Measurements from ENCODE around the gene MAP6.

Gene MAP6

DNA sequence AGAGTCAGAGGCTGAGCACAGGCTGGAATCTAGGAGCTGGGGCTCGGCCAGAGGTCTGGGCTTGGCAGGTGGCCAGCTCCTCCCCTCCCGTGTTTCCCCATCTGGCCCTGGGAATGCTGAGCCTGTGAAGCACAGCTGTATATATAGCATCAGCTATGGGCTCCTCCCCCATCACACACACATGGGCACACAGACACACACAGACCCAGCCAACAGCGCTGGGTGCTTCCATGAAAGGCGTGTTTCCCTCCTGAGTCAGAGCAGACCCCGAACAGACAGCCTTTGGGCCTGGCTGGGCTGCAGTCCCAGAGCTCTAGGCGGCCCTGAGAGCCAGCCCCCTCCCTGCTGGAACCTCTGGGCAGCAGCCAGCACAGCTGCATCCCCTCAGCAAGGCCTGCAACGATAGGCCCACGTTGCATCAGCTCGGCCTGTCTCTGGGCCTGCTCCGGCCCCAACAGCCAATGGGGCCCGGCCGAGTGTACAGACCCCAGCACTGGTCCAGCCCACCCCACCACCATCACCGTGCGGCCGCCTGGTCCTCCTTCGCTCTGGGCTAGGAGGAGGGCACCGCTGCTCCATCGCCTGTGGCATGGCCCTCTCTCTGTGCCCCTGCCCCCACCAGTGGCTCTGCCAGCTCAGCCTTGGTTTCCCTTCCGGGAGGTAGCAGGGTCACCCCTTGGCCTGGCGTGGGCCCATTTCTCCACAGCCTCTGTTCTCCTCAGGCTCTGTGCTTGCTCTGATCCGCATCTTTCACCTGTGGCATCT lies 114.4 kb downstream of the MAP6 start:
- Histone ChIP-seq H3K27ac (peak overlapping the region; percentile 70), H3K4me3 (ENCODE audit: low read depth, low read length) (peak overlapping the region; percentile 37), H3K27me3 (replicated peaks) (no peaks in the 10 kb centered on the region), H3K36me3 (replicated peaks) (no peaks in the 10 kb centered on the region)
- TF ChIP-seq, protein P1, sequence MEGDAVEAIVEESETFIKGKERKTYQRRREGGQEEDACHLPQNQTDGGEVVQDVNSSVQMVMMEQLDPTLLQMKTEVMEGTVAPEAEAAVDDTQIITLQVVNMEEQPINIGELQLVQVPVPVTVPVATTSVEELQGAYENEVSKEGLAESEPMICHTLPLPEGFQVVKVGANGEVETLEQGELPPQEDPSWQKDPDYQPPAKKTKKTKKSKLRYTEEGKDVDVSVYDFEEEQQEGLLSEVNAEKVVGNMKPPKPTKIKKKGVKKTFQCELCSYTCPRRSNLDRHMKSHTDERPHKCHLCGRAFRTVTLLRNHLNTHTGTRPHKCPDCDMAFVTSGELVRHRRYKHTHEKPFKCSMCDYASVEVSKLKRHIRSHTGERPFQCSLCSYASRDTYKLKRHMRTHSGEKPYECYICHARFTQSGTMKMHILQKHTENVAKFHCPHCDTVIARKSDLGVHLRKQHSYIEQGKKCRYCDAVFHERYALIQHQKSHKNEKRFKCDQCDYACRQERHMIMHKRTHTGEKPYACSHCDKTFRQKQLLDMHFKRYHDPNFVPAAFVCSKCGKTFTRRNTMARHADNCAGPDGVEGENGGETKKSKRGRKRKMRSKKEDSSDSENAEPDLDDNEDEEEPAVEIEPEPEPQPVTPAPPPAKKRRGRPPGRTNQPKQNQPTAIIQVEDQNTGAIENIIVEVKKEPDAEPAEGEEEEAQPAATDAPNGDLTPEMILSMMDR (IDR thresholded peaks at IDR 0.05; ENCODE audit: low read depth, low read length, missing control alignments): no peak
- peak; percentile 99 for DNase-seq
- in situ Hi-C loops (cut with HindIII; ENCODE audit: low pct_ligation_motif_present, low sequenced_read_pairs): no loop called here

DNA sequence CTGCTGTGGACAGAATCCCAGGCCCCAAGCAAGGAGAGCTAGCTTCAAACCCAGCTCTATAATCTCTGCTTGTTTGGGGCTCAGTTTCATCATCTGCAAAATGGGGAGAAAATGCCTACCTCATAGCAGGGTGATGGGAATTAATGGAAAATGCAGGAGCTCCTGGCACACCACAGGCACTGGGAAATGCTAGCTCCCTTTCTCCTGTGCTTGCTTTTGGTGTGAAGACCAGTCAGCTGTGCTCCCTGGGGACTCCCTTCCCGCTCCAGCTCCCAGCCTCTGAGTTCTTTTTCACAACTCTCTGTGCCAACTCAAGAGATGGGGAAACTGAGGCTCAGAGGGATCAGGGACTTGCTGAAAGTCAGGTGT lies 115.0 kb downstream of the MAP6 start:
- no peaks in the 10 kb centered on the region for H3K27me3 ChIP-seq (replicated peaks)
- in situ Hi-C loops (cut with HindIII; ENCODE audit: low pct_ligation_motif_present, low sequenced_read_pairs): no loop called here
- no peaks in the 10 kb centered on the region for H3K36me3 ChIP-seq (replicated peaks)
- TF ChIP-seq, protein P1 (IDR thresholded peaks at IDR 0.05; ENCODE audit: low read depth, low read length, missing control alignments): no peak
- H3K4me3 ChIP-seq (ENCODE audit: low read depth, low read length): no peak overlapping the region
- peak overlapping the region; percentile 33 for H3K27ac ChIP-seq
- no peak for DNase-seq

DNA sequence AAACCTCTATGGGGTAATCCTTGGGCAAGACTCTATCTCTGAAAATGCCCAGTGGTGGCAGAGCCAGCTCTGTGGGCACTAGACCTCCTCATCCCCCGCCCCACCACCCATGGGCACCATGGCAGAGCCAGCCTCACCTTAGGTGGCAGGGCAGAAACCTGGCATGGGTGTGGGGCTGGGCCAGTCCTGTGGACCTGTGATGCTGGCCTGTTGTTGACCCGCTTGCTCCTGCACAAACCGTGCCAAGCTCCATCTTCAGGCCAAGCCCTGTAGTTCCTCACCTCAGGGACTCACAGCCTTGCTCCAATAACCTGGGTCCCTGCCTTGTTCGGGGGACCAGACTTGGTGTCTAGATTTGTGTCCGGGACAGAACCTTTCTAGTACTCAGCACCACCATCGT lies 115.7 kb downstream of the MAP6 start:
- no peaks in the 10 kb centered on the region for H3K27me3 ChIP-seq (replicated peaks)
- no peak for DNase-seq
- no peak overlapping the region for H3K4me3 ChIP-seq (ENCODE audit: low read depth, low read length)
- in situ Hi-C loops (cut with HindIII; ENCODE audit: low pct_ligation_motif_present, low sequenced_read_pairs): no loop called here
- H3K27ac ChIP-seq: no peak overlapping the region
- TF ChIP-seq, protein P1 (IDR thresholded peaks at IDR 0.05; ENCODE audit: low read depth, low read length, missing control alignments): no peak
- H3K36me3 ChIP-seq (replicated peaks): no peaks in the 10 kb centered on the region

DNA sequence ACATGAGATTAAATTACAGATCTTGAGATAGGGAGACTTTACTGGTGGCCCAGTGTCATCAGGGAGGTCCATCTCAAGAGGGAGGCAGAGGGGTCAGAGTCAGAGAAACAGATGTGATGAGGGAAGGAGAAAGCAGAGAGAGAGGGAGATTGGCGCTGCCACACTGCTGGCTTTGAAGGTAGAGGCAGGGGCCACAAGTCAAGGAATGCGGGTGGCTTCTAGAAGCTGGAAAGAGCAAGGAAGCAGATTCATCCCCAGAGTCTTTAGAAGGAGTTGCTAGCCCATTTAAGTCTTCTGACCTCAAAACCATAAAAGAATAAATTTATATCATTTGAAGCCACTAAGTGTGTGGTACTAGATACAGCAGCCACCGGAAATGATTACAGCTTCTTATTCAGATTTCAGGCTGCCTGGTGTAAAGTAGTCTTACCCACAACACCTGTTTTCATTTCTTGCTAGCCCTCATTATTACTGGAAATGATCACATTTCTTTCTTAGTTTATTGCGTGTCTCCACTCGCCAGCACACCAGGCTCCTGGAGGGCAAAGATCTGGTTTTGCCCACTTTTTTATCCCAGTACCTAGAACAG lies 119.4 kb downstream of the MAP6 start:
- H3K36me3 ChIP-seq (replicated peaks): no peaks in the 10 kb centered on the region
- H3K4me3 ChIP-seq (ENCODE audit: low read depth, low read length): no peak overlapping the region
- DNase-seq: no peak
- no peak overlapping the region for H3K27ac ChIP-seq
- in situ Hi-C loops (cut with HindIII; ENCODE audit: low pct_ligation_motif_present, low sequenced_read_pairs): no loop called here
- H3K27me3 ChIP-seq (replicated peaks): no peaks in the 10 kb centered on the region
- TF ChIP-seq, protein P1 (IDR thresholded peaks at IDR 0.05; ENCODE audit: low read depth, low read length, missing control alignments): no peak

DNA sequence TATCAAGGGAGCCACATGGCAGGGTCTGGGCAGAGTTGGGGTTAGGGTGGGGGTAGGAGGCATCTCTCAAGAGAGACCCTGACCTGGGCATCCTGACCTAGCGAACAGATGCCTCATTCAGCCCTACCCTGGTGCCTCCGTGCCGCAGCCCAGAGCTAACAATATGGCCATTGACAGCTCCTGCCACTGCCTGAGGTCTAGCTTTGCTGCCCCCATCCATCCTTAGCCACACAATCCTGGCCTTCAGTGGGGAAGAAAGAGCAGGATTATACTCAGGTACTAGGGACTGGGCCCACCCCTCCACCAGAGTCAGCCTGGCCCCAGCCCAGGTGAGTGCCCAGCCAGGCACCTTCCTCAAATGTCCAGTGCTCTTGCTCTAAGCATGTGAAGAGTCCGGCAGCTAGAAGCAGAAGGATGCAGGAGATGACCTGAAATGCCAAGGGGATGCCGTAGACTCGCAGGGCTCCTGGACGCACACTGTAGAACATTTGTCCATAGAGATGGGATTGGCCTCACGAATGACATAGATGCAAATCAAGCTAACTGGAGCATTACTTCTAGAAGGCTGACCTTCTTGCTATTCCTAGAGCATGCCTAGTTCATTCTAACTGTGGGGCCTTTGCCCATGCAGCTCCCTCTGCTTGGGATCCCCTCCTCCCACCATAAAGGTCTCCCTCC lies 120.1 kb downstream of the MAP6 start:
- in situ Hi-C loops (cut with HindIII; ENCODE audit: low pct_ligation_motif_present, low sequenced_read_pairs): no loop called here
- H3K27ac ChIP-seq: no peak overlapping the region
- TF ChIP-seq, protein P1 (IDR thresholded peaks at IDR 0.05; ENCODE audit: low read depth, low read length, missing control alignments): no peak

More for the DNA sequence above, 120.1 kb downstream of the MAP6 start:
- Histone ChIP-seq H3K36me3 (replicated peaks) (no peaks in the 10 kb centered on the region), H3K4me3 (ENCODE audit: low read depth, low read length) (no peak overlapping the region), H3K27me3 (replicated peaks) (no peaks in the 10 kb centered on the region)
- DNase-seq: no peak
